ENCODE results near the gene CD28. TPM values are rescaled to one million over a fixed set of nuclear protein-coding genes. Genes with fewer than 3 reads are reported as not detected.

CD28 gene
- total and polyA plus RNA-seq, 9 of the 15 experiments (the other 6 are each of a cell fraction or from before 2014, with no cell fraction given), result 0.01 to 0.11 TPM; not detected in 7

DNA sequence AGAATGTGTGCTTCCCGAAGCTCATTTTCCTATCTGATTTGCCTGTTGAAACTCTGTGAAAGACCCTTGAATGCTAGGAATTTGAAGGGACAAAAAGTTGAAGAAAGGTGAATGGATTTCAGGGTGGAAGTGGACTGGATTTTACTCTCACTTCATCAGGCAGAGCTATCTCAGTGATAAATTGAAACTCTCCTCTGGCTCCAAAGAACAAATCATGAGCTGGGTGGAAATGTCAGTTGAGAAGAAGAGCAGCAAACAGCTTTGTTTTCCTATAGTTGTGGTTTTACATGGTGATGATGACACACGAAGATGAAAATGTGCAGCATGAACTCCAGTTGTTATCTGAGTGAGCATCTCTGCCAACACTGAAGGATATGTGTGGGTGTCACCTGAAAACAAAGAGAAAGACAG, 34.4 kb downstream of the CD28 start:
- 0% methylated on average over 2 of the region's 2 CpGs for WGBS (ENCODE audit: insufficient coverage, low coverage, missing lambda C conversion rate)
- Histone ChIP-seq H3K27me3 (ENCODE audit: control insufficient read depth in 2 of 2, insufficient read depth in 2 of 2, low read length in 2 of 2) (peaks cover 0 to 2% of the 10 kb centered on the region in 2 experiments; a peak in 1 of 5 replicates), H3K4me2 (ENCODE audit: insufficient read depth, low read length) (no peak overlapping the region), H3K4me3 (no peak overlapping the region), H3K27ac (ENCODE audit: extremely low read depth, low read depth, low read length) (no peak overlapping the region), H3K4me1 (replicated peaks in 1 of 2; ENCODE audit: control insufficient read depth in 2 of 2, insufficient read depth in 2 of 2, low read length in 2 of 2) (no peaks in the 10 kb centered on the region), H4K20me1 (replicated peaks; ENCODE audit: control insufficient read depth, insufficient read depth, low read length) (no peaks in the 10 kb centered on the region), H2AFZ (ENCODE audit: low read depth, low read length) (no peak overlapping the region), H3K36me3 (ENCODE audit: control insufficient read depth, insufficient read depth, low read length) (no peaks in the 10 kb centered on the region), H3K9me1 (ENCODE audit: control insufficient read depth, insufficient read depth, low read length) (no peaks in the 10 kb centered on the region), H3K79me2 (ENCODE audit: control insufficient read depth, insufficient read depth, low read length) (no peaks in the 10 kb centered on the region), H3K9me3 (replicated peaks; ENCODE audit: control insufficient read depth, insufficient read depth, low read depth, low read length) (no peaks in the 10 kb centered on the region), H3K9ac (ENCODE audit: insufficient read depth in 1 of 2, low read depth in 2 of 2, low read length in 2 of 2) (no peak overlapping the region)
- intact Hi-C loops (cut with micrococcal nuclease) (no loop called here), in situ Hi-C loops (cut with MboI) (no loop called here)
- FAIRE-seq (no peak), ATAC-seq (no peak), DNase-seq (ENCODE audit: extremely low read depth in 1 of 4, low spot score in 3 of 4) (no peak)
- CTCF ChIA-PET (ENCODE audit: low intra/inter-chr PET ratio), result no interaction called here
- no TSS peak for BruUV-seq (replicated peaks)
- TF ChIP-seq SOX6 (IDR thresholded peaks at IDR 0.05) (peak; percentile 31; the same call in 1 of the 2 replicates), CTCF (IDR thresholded peaks at IDR 0.05 in 2 of 3, conservative IDR thresholded peaks at IDR 0.05 in 1 of 3; ENCODE audit: insufficient read depth in 2 of 3, low read depth in 1 of 3, low read length in 3 of 3) (no peak)
- POLR2A ChIA-PET, result interaction anchor here (1.8 kb wide), 1 partner anchor 8 kb away, joined by 7 read pairs; no protein-coding TSS in a partner anchor

- BruUV-seq (replicated peaks), result no TSS peak
- ChIA-PET POLR2A (interaction anchor here (1.8 kb wide), 1 partner anchor 8 kb away, joined by 7 read pairs; no protein-coding TSS in a partner anchor), CTCF (ENCODE audit: low intra/inter-chr PET ratio) (no interaction called here)
- H3K4me1 ChIP-seq (replicated peaks in 1 of 2; ENCODE audit: control insufficient read depth in 2 of 2, insufficient read depth in 2 of 2, low read length in 2 of 2), result no peaks in the 10 kb centered on the region
- no peaks in the 10 kb centered on the region for H3K9me1 ChIP-seq (ENCODE audit: control insufficient read depth, insufficient read depth, low read length)
- TF ChIP-seq TBP (optimal IDR thresholded peaks at IDR 0.05; ENCODE audit: low read depth, low read length) (no peak), CXXC5 (CRISPR knock-in tag; IDR thresholded peaks at IDR 0.05) (no peak), MYBL2 (IDR thresholded peaks at IDR 0.05; ENCODE audit: low read depth) (no peak), MYBL2 (CRISPR knock-in tag; IDR thresholded peaks at IDR 0.05; ENCODE audit: borderline replicate concordance) (no peak), CBX3 (IDR thresholded peaks at IDR 0.05; ENCODE audit: borderline replicate concordance in 1 of 2, low read length in 2 of 2) (no peak), ZEB2 (IDR thresholded peaks at IDR 0.05) (no peak)
- H3K79me2 ChIP-seq (ENCODE audit: control insufficient read depth, insufficient read depth, low read length), result no peaks in the 10 kb centered on the region
- no peaks in the 10 kb centered on the region for H3K9me3 ChIP-seq (replicated peaks; ENCODE audit: control insufficient read depth, insufficient read depth, low read depth, low read length)
- intact Hi-C loops (cut with micrococcal nuclease), result no loop called here
- ATAC-seq (no peak), DNase-seq (ENCODE audit: extremely low read depth in 1 of 4, low spot score in 3 of 4) (no peak), FAIRE-seq (no peak)
- 0% methylated on average over 1 of the region's 1 CpG for WGBS (ENCODE audit: insufficient coverage, low coverage, missing lambda C conversion rate)
- no peak overlapping the region for H2AFZ ChIP-seq (ENCODE audit: low read depth, low read length)
- no peak overlapping the region for H3K9ac ChIP-seq (ENCODE audit: insufficient read depth in 1 of 2, low read depth in 2 of 2, low read length in 2 of 2)
- no peaks in the 10 kb centered on the region for H3K27me3 ChIP-seq (ENCODE audit: control insufficient read depth in 2 of 2, insufficient read depth in 2 of 2, low read length in 2 of 2)
- no peaks in the 10 kb centered on the region for H3K36me3 ChIP-seq (ENCODE audit: control insufficient read depth, insufficient read depth, low read length)
- in situ Hi-C loops (cut with MboI), result no loop called here
- no peak overlapping the region for H3K4me3 ChIP-seq
- no peaks in the 10 kb centered on the region for H4K20me1 ChIP-seq (replicated peaks; ENCODE audit: control insufficient read depth, insufficient read depth, low read length)
- H3K27ac ChIP-seq (ENCODE audit: extremely low read depth, low read depth, low read length), result no peak overlapping the region
- H3K4me2 ChIP-seq (ENCODE audit: insufficient read depth, low read length), result no peak overlapping the region
Observed at GRCh38 chr2:203741566-203741965, 35.1 kb downstream of the CD28 start.

All from K562 (cell line).